Colon (tissue), 2 donors: ENCODE results near the gene ZC3HAV1.
"Not testable (repeated sequence)": the region's sequence is repeated elsewhere in the genome, so short reads cannot be mapped to it uniquely, and the experiment has no call there.

Experiments
- FAIRE-seq: peaks from 2 replicates; lab custom pipeline; 2012; peaks lifted over from hg19 to GRCh38; lab: Jason Lieb, UNC
- donor health status: control.
- donor health status: control.

The ZC3HAV1 gene

DNA sequence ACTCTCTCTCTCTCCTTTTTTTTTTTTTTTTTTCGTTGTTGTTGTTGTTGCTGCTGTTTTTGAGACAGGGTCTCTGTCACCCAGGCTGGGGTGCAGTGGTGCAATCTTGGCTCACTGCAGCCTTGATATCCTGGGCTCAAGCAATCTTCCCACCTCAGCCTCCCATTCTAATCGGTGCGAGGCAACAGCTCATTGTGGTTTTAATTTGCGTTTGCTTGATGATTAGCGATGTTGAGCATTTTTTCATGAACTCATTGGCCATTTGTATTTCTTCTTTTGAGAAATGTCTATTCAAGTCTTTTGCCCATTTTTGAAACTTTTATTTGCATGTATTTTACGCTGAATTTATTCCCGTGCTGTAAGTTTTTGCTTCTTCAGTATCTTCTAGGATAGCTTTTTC, 60.4 kb downstream of the ZC3HAV1 start:
- FAIRE-seq, result no peak

DNA sequence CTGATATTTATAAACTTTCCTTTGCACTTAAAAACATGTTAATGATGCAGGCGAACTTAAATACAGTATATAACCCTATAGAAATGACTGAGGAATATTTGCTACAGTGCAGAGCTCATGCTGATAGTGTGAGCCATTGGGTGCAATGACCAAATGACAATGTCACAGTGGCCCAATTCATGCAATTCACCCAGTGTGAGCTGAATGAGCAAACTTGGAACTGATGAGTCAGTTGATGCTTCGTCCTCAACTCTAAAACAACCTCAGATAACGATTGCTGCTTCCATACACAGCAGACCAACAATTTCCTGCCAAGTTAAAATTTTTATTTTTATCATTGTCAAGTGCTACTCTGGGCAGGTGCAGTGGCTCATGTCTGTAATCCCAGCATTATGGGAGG, 61.5 kb downstream of the ZC3HAV1 start:
- no peak for FAIRE-seq

DNA sequence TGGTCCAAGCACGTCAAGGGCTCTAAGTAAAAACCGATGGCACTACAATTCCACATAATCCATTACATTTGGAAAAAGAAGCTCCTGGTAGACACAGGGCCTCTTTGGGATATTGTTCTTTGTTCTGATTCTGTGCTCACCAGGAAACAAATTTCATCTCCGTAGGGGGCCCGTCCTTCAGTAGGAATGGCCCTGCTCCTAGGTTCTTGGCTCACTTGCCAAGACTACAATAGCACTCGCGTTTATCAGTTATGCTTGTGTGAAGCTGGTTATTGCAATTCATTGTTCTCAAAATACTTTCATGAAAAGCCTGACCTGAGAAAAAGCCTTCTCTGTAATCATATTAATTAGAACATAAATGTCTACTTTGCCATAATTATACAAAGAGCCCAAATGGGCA, 63.4 kb downstream of the ZC3HAV1 start:
- no peak for FAIRE-seq

DNA sequence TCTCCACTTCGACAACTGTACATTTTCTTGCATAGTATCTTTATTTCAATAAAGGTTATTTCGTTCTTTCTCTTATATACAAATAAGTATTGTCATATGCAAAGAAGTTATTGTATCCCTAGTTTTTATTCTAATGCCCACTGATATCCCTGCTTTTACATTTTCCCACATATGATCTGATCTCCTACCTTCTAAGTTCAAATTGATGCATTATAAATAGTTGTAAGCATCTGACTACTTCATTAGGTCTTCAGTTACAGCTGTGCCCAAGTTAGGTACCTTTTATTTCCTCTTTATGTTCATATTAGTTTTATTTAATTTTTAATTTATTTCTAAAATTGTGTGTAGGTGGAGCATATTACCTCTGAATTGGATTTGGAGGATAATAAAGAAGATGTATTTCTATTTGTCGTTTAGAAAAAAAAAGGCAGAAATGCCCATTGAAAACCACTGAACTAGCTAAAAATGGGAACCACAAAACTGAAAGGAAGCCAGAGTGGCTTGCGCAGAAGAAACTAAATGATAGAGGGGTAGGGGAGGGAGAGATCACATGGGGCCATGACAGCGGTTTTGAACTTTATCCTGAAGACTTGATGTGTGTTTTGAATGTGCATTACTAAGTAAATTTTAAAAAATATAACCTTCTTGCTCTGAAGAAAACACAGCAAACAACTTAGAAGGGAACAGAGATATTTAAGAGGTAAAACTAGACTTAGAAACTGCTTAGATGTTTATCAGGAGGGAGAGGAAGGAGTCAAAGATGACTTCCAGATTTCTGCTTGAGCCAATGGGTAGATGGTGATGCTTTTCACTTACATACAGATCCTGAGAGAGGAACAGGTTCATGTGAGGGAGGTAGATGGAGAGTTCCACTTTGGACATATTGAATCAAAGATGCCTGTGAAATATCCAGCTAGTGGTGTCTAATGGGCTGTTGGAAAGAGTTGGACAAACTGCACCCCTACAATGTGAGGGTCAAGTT, 64.4 kb downstream of the ZC3HAV1 start:
- FAIRE-seq, result no peak

DNA sequence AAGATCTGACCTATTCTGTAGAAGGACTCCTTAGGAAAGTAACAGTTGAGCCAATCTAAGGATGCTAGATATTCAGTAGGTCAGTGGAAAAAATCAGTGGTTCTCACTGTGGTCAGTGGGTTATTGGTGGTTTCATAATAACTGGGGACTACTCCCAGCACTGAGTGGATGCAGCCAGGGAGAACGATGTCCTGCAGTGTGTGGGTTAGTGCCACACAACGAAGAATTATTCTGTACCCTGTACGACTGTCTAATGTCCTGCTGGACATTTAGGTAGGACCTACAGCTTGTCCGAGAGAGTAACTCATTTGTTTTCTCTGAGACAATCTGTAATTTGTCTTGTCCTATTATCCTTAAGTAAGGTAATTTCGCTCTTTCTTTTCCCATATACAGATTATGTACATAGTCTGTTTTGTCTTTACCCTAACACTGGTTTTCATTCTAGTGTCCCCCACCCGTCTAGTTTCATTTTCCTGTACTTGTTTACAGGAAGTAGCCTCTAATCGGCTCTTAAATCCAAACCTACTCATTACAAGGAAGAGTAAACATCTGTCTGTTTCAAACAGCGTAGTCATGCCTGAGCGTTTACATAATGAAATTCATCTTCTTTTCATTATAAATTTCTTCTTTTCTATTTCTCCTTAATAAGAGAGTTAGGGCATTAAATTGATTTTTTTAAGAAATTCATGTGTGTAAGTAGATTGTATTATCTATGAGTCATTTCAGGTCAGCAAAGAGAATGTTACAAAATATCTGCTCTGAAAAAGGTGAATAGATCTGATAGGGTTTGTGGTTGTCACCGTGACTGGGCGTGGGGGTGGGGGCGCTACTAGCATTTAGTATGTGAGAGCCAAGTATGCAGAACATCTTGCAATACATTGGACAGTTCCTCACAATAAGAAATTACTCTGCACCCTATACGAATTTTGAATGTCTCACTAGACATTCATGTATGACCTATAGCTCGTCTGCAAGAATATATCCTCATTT, 65.4 kb downstream of the ZC3HAV1 start:
- no peak for FAIRE-seq

DNA sequence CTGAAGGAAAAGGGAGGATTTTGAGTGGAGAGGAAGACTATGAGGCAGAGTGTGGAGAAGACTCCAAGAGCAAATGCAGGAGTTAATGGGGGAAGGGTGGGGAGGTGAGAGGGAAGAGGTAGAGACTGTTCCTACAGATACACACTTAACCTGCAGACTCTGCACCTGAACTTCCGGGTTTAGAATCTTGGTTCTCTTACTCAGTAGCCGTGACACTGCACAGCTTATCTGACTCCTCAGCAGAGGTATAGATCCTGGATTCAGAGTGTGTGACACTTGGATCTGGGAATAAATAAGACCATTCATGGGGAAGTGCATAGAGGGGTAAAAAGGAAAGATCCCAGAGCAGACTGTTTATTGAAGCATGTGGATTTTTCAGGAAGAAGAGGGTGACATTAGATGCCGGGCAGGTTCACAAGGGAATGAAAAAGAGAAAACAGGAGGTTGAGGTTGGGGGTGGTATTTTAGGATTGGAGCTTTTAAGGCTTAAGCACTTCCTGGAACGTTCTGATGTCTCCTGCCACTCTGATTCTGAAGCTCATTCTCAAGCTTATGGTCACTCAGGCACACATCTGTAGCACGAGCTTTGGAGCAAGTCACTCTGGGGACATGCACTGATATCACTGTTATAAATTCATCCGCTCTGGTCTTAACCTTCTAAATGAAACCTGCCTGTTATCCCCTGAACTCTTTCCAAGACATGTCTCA, 68.0 kb downstream of the ZC3HAV1 start:
- no peak for FAIRE-seq

DNA sequence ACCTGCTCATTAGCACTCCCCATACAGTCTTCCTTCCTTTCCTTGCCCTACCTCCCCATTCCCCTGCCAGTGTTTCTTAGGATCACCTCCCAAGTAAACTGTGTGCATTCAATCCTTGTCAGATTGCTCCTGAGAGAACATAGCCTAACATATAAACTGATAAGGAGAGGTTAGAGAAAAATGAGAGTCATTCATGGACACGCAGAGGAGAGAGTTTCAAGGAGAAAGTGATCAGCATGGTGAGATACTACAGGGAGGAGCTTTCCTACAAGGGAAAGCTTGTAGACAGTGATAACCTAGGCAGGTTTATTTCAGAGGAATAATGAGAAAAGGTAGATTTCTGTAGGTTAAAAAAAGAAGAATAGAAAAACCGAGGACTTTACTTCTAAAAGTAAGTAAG, 70.8 kb downstream of the ZC3HAV1 start:
- no peak for FAIRE-seq

DNA sequence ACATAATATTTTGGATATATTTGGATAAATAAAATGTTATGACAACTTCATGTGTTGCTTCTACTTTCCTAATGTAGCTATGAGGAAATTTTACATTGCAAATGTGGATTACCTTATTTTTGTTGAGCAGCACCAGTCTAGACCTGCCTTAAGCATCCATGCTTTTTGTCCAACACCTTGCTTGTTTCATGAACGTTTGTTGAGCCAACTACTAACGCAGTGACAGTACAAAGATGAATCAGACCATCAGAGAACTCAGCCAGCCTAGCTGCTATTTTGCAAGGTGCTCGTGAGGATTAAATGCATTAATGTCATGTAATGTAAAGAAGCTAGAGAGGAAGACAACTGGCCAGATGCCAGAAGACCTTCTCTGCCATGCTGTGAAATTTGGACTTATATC, 72.6 kb downstream of the ZC3HAV1 start:
- FAIRE-seq, result no peak

DNA sequence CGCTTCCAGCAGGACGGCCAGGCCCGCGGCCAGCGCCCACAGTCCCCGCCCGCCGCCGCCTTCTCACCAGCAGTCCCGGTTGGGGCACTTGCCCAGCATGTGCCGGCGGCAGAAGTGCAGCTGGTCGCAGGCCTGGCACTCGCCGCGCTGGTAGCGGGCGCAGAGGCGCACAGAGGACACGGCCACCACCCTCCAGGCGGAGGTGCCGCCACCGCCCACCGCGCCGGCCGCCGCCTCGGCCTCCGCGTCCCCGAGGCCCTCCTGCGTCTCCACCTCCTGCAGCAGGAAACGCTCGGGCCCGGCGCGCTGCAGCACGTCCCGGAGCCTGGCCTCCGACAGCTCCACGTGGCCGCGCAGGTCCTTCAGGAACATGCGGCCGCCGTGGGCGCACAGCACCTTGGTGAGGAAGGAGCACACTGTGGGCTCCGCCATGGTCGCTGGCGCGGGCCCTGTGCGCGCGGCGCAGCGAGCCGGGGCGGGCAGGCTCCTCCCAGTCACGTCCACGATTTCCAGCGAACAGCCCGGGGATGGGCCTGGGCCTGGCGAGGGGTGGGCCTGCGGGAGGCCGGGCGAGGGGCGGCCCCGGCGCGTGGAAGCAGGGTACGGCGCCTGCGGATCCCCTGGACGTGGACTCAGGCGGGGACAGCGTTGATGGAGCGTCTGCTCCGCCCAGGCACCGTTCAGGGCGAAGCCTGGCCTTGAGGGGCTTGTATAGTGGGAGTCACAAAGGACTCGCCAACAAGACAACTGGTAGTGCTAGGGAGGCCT, 73.8 kb downstream of the ZC3HAV1 start, which contains the start of gene ZC3HAV1L:
Gene ZC3HAV1L, minus strand, starts transcription at position 457 of the 768 bp plus-strand sequence. Its CDS starts 25 bp downstream, at position 432.
- FAIRE-seq, result no peak

DNA sequence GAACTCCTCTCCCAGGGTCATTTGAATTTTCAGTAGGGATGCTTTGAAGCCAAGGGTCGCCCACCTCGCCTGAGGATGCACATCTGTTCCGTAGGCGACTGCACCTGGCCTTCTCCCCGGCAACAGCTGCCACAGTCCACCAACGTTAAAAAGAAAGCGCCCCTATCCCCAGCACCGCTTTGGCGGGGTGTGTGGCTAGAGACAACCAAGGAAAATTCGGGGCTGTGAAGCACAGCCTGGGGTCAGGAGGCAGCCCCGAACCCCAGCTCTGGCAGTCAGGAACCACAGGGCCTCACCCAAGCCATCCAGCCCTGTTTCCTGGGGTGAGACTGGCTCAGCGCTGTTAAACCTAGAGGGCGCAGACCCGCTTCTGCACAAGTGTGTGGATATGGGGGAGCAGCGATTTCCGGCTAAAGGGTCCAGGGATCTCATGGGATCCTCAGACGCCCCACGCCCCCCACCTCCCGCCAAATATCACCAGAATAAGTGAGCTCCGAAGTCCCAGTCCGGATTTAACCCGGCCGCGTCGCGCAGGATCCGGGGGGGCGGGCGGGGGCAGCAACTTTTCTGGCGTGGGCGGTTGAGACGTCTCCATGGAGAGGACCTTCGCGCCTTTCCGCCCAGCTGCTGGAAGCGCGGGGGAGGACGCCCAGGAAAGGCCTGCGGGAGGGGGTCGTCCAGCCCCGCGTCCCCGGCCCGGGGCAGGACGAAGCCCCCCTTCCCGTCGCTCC, 74.5 kb downstream of the ZC3HAV1 start:
- FAIRE-seq, result no peak

DNA sequence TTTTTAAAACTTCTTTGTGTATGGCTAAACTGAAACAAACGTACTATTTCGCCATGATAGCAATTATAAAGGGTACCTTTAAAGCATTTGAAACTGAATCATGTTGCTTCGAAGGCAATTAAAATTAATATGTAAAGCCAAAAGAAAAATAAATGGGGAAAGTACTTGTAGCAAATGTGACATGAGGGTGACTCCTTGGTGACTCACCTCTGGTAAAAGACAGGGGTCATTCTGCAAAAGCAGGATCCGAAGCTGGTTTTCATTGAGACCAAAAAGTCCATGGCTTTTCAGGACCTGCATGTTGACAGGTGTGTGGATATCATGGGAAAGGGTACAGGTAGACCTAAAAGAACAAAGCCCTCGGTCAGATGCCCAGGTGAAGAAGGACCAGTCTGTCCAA, 75.2 kb downstream of the ZC3HAV1 start:
- FAIRE-seq, result no peak

DNA sequence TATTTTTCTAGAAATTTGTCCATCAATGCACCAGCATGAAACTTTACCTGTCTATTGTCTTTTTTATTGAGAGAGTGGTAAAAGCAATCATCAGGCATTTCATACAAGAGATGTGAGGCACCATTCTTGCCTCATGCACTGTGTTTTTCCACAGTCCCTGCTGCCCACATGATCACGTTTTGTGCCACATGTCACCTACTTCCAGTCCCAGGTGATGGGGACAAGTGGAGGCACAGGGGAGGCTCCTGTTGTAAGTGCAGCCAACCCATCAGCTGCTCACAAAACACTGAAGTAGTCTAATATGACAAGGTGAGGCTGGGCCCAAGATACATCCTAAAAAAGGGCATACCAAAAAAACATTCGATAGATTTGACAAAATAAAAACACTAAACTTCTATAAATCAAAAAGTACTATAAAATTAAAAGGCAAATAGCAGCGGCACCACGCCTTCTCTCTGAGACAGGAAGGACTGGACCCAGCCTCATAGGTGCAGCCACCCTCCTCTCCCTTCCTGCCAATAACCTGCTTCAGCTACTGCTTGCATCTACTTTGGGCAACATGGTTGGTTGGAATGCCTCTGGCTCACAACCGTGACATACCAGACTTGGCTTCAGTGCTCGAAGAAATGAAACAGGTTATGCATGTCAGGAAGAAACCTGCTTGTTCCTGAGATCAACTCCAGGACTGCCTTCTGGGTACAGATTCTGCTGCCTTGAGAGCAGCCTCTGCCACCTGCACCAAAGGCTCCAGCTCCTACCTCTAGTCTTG, 76.0 kb downstream of the ZC3HAV1 start:
- no peak for FAIRE-seq

DNA sequence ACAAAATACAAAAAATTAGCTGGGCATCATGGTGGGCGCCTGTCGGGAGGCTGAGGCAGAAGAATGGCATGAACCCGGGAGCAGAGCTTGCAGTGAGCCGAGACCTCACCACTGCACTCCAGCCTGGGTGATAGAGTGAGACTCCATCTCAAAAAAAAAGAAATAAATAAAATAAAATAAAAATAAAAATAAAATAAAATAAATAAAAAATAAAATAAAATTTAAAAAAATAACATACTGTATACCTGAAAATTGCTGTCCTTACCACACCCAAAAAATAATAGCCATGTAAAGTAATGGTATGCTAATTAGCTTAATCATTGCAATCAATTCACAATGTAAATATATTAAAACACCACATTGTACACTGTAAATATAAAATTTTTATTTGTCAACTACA, 77.0 kb downstream of the ZC3HAV1 start:
- no peak for FAIRE-seq

DNA sequence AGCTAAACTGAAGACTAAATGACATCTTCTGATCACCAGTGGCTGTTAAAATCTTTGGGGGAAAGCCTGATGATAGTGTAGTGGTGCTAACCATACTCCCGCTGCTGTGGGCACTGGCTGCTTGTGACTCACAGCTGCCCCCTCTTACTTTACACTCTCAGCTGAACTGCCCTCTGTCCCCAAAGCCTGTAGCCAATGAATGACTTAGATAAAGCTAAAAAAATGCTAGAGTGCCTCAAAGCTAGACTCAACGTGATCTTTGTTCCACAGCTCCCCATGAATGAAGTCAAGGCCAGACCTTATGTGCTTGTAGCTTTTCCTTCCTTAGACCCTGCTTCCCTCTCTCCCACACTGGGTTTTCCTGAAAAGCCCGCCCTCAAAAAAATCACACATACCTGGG, 80.2 kb downstream of the ZC3HAV1 start:
- no peak for FAIRE-seq

DNA sequence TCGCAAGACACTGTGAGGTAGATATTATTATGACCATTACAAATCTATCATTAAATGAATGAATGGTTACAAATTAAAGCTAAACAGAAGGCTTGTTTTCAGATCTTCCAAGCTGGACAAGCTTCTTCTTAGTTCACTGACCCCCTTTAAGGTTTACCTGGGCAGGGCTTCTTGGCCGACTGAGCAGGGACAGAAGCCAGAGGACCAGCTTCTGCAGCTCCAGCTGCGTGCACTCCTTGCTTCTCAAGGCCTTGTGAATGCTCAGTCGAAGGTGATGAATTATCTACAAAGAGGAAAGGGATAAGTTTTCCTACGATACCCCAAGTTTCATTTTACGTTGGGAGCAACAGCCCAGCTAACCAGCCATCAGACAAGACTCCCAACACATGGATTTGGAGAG, 83.0 kb downstream of the ZC3HAV1 start:
- no peak for FAIRE-seq

DNA sequence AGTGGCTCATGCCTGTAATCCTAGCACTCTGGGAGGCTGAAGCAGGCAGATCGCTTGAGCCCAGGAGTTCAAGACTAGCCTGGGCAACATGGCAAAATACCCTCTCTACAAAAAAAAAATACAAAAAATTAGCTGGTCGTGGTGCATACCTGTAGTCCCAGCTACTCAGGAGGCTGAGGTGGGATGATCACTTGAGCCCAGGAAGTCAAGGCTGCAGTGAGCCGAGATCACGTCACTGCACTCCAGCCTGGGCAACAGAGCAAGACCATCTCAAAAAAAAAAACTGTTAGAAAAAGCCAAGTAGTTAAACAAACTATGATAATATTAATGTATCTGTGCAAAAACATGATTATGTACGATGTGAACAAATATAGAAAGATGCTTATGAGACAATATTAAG, 83.7 kb downstream of the ZC3HAV1 start:
- FAIRE-seq, result not testable (repeated sequence)

DNA sequence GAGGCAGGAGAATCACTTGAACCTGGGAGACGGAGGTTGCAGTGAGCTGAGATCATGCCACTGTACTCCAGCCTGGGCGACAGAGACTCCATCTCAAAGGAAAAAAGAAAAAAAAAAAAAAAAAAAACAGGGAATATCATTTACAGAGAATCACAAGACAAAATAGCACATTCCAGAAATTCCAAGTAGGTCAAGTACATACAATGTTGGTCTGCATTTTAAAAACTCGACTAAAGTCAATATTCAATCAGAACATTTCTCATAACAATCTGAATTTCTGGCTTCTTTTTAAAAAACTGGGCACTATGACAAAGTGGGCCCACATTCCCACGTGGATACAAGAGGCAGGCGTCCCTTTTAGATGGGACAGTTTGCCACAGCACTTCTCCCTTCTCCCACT, 86.4 kb downstream of the ZC3HAV1 start:
- FAIRE-seq, result no peak

DNA sequence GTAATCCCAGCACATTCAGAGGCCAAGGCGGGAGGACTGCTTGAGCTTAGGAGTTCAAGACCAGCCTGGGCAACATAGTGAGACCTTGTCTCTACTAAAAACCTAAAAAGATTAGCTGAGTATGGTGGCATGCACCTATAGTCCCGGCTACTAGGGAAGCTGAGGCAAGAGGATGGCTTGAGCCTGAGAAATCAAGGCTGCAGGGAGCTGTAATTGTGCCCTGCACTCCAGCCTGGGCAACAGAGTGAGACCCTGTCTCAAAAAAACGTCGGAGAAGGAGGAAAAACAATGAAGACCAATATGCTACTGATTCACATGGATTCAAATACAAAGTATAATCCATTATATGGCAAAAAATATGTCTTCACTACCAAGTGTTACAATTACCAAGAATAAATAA, 87.2 kb downstream of the ZC3HAV1 start:
- FAIRE-seq, result no peak

DNA sequence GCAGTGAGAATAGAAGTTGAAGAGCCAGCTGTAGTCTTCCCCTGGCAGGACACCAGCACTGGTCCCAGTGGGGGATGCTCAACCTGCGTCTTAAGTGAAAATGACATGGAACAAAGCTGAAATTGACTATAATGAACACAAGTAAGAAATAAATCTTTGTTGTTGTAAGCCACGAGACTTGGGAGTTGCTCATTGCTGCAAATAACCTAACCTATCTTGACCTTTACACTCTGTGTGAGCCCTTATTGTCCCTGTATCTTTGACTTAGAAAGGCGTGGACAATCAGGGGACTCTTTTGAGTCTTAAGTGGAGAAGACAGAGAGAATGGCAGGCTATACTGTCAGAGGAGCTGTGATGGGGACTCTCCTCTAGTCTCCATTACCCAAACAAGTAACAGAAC, 90.6 kb downstream of the ZC3HAV1 start:
- FAIRE-seq, result no peak
